Measurements from ENCODE around the gene ZP1.

GRCh38 chr11:60841797-60842667 lies 25.3 kb upstream of the ZP1 start, which contains the start of gene CCDC86:
- TF ChIP-seq EZH2 (IDR thresholded peaks at IDR 0.05; ENCODE audit: insufficient read depth, poor library complexity, severe bottlenecking) (no peak), EZH2phosphoT487 (IDR thresholded peaks at IDR 0.05; ENCODE audit: insufficient read depth, low read depth) (no peak)

Measured in GM23248 (cell line).